ENCODE measurements around the gene RNF181. TPM values are rescaled to one million over a fixed set of nuclear protein-coding genes. Genes with fewer than 3 reads are reported as not detected.

The RNF181 gene
- total RNA-seq, 1 experiment from 2014 or later, result 96.7 TPM

DNA sequence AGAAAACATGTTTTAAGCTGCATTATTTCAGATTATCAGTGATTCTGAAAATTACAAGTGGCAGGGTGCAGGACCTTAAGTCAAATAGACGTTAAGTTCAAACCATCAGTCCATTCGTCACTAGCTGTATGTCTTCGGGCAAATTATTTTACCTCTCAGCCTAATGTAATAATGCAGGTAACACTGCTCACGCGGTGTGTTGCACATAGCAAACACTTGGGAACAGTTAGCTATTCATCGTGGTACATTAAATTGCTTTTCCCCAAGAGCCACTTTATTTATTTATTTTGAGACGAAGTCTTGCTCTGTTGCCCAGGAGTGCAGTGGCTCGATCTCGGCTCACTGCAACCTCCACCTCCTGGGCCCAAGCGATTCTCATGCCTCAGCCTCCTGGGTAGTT lies 46.5 kb upstream of the RNF181 start:
- H4K20me1 ChIP-seq (ENCODE audit: insufficient read depth), result peaks cover 22% of the 10 kb centered on the region
- no TSS peak for BruUV-seq (replicated peaks)
- H3F3A ChIP-seq (ENCODE audit: insufficient read depth, low read depth), result peaks cover 58% of the 10 kb centered on the region
- no peaks in the 10 kb centered on the region for H3K79me2 ChIP-seq (ENCODE audit: low read depth)
- no peak for DNase-seq
- peaks cover 18% of the 10 kb centered on the region; the same call in 1 of the 2 replicates for H3K36me3 ChIP-seq (ENCODE audit: low read depth)
- H3K4me3 ChIP-seq, result no peak overlapping the region
- H2AFZ ChIP-seq, result no peak overlapping the region
- TF ChIP-seq, protein P1, sequence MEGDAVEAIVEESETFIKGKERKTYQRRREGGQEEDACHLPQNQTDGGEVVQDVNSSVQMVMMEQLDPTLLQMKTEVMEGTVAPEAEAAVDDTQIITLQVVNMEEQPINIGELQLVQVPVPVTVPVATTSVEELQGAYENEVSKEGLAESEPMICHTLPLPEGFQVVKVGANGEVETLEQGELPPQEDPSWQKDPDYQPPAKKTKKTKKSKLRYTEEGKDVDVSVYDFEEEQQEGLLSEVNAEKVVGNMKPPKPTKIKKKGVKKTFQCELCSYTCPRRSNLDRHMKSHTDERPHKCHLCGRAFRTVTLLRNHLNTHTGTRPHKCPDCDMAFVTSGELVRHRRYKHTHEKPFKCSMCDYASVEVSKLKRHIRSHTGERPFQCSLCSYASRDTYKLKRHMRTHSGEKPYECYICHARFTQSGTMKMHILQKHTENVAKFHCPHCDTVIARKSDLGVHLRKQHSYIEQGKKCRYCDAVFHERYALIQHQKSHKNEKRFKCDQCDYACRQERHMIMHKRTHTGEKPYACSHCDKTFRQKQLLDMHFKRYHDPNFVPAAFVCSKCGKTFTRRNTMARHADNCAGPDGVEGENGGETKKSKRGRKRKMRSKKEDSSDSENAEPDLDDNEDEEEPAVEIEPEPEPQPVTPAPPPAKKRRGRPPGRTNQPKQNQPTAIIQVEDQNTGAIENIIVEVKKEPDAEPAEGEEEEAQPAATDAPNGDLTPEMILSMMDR (conservative IDR thresholded peaks at IDR 0.05), result no peak
- no peak for TF ChIP-seq EZH2 (IDR thresholded peaks at IDR 0.05; ENCODE audit: low read depth)
- ChIA-PET POLR2A (ENCODE audit: unreplicated experiment) (interaction anchor here (0.6 kb wide), 1 partner anchor 130 kb away, joined by 9 read pairs; the partner anchor contains the start of gene SH2D6), CTCF (interaction anchor here (0.6 to 0.7 kb wide), 2 partner anchors 45 to 195 kb away, joined by 3 read pairs; partner anchors contain the start of genes ELMOD3 and RETSAT)
- H3K4me1 ChIP-seq (replicated peaks; ENCODE audit: insufficient read depth), result no peaks in the 10 kb centered on the region
- intact Hi-C loops (cut with micrococcal nuclease; ENCODE audit: unreplicated experiment), result no loop called here
- H3K9me2 ChIP-seq (ENCODE audit: insufficient read depth), result no peaks in the 10 kb centered on the region
- no peaks in the 10 kb centered on the region for H3K27me3 ChIP-seq (ENCODE audit: insufficient read depth, low read depth)
- H3K9me3 ChIP-seq (ENCODE audit: insufficient read depth, low read depth), result no peaks in the 10 kb centered on the region
- no peak overlapping the region for H3K27ac ChIP-seq
- no peak overlapping the region for H3K4me2 ChIP-seq

GRCh38 chr2:85549826-85550225 lies 45.7 kb upstream of the RNF181 start:
- H3K4me2 ChIP-seq, result no peak overlapping the region

GRCh38 chr2:85550486-85550885 lies 45.1 kb upstream of the RNF181 start:
- no peaks in the 10 kb centered on the region for H3K27me3 ChIP-seq (ENCODE audit: insufficient read depth, low read depth)
- H2AFZ ChIP-seq, result no peak overlapping the region
- H3K4me2 ChIP-seq, result no peak overlapping the region
- no peaks in the 10 kb centered on the region for H3K9me3 ChIP-seq (ENCODE audit: insufficient read depth, low read depth)
- no peak overlapping the region for H3K4me3 ChIP-seq
- intact Hi-C loops (cut with micrococcal nuclease; ENCODE audit: unreplicated experiment), result loop anchor here (5.0 kb wide), 2 partner anchors 223 to 248 kb away; partner anchors contain the start of gene TGOLN2
- H4K20me1 ChIP-seq (ENCODE audit: insufficient read depth), result peaks cover 8% of the 10 kb centered on the region
- no peak overlapping the region for H3K27ac ChIP-seq
- H3F3A ChIP-seq (ENCODE audit: insufficient read depth, low read depth), result peaks cover 44% of the 10 kb centered on the region
- DNase-seq, result no peak
- ChIA-PET CTCF (no interaction called here), POLR2A (ENCODE audit: unreplicated experiment) (interaction anchor here (0.6 kb wide), 2 partner anchors 12 to 190 kb away, joined by 3 to 5 read pairs; partner anchors contain the start of gene MAT2A)
- 0 out of 2 replicates have a peak, but pooled peaks cover 6% of the 10 kb centered on the region for H3K36me3 ChIP-seq (ENCODE audit: low read depth)
- no peak for TF ChIP-seq EZH2 (IDR thresholded peaks at IDR 0.05; ENCODE audit: low read depth)
- TF ChIP-seq, protein P1 (conservative IDR thresholded peaks at IDR 0.05), result no peak
- no peaks in the 10 kb centered on the region for H3K79me2 ChIP-seq (ENCODE audit: low read depth)
- no TSS peak for BruUV-seq (replicated peaks)
- no peaks in the 10 kb centered on the region for H3K9me2 ChIP-seq (ENCODE audit: insufficient read depth)
- no peaks in the 10 kb centered on the region for H3K4me1 ChIP-seq (replicated peaks; ENCODE audit: insufficient read depth)

More at GRCh38 chr2:85549826-85550225, 45.7 kb upstream of the RNF181 start:
- peaks cover 51% of the 10 kb centered on the region for H3F3A ChIP-seq (ENCODE audit: insufficient read depth, low read depth)
- ChIA-PET CTCF (interaction anchor here (0.6 kb wide), 1 partner anchor 45 kb away, joined by 3 read pairs; no protein-coding TSS in a partner anchor), POLR2A (ENCODE audit: unreplicated experiment) (interaction anchor here (0.6 kb wide), 2 partner anchors 11 to 14 kb away, joined by 4 to 5 read pairs; partner anchors contain the start of gene MAT2A)
- intact Hi-C loops (cut with micrococcal nuclease; ENCODE audit: unreplicated experiment), result loop anchor here (5.0 kb wide), 2 partner anchors 223 to 248 kb away; partner anchors contain the start of gene TGOLN2
- TF ChIP-seq EZH2 (IDR thresholded peaks at IDR 0.05; ENCODE audit: low read depth), result no peak
- TF ChIP-seq, protein P1 (conservative IDR thresholded peaks at IDR 0.05), result no peak
- H4K20me1 ChIP-seq (ENCODE audit: insufficient read depth), result peaks cover 15% of the 10 kb centered on the region
- H3K27me3 ChIP-seq (ENCODE audit: insufficient read depth, low read depth), result no peaks in the 10 kb centered on the region
- no peaks in the 10 kb centered on the region for H3K9me2 ChIP-seq (ENCODE audit: insufficient read depth)
- H3K9me3 ChIP-seq (ENCODE audit: insufficient read depth, low read depth), result no peaks in the 10 kb centered on the region
- no peak overlapping the region for H3K27ac ChIP-seq
- H3K36me3 ChIP-seq (ENCODE audit: low read depth), result 0 out of 2 replicates have a peak, but pooled peaks cover 11% of the 10 kb centered on the region
- no peaks in the 10 kb centered on the region for H3K79me2 ChIP-seq (ENCODE audit: low read depth)
- BruUV-seq (replicated peaks), result no TSS peak
- peak in 1 of 2 experiments; percentile 42 for DNase-seq
- no peaks in the 10 kb centered on the region for H3K4me1 ChIP-seq (replicated peaks; ENCODE audit: insufficient read depth)
- no peak overlapping the region for H2AFZ ChIP-seq
- no peak overlapping the region for H3K4me3 ChIP-seq
